Lower leg skin (tissue), 4 donors: ENCODE data around the gene TMEM214. TPM values are rescaled to one million over a fixed set of nuclear protein-coding genes. Genes with fewer than 3 reads are reported as not detected.

Source experiments
- DNase-seq, 2 donors: peaks; one replicate each; pipeline ENCODE4 v3.0.0-alpha.2; 2019; ENCODE audit warnings: low spot score in 2 of 2
- H3K4me3 ChIP-seq: fragments of 200-600 bp; sonication (generic); 2 replicates; pipeline ENCODE4 v1.5.1; 2017; ENCODE audit warnings: mild to moderate bottlenecking, low read depth; ENCODE audit not compliant: poor library complexity, severe bottlenecking
- CTCF ChIP-seq, 3 donors: fragments of 450-650 bp; IDR thresholded peaks; one replicate each; pipeline ENCODE4 v1.5.1; 2016; ENCODE audit warnings: antibody characterized with exemption in 3 of 3, mild to moderate bottlenecking in 3 of 3, moderate library complexity in 2 of 3
- POLR2A ChIP-seq, 2 donors: fragments of 450-650 bp; IDR thresholded peaks; one replicate each; pipeline ENCODE4 v1.6.1; 2016 to 2017; ENCODE audit warnings: antibody characterized with exemption in 2 of 2, mild to moderate bottlenecking in 1 of 2, moderate library complexity in 1 of 2
- WGBS, 2 donors: methylation state at CpG; one replicate each; pipeline ENCODE4 v1.1.5; 2018; 5-methylcytosine and 5-hydroxymethylcytosine counted together
- intact Hi-C: fragments of 100-400 bp; cut with DNase I; formaldehyde crosslinking; loops from one replicate; pipeline ENCODE4 v1.15.0; 2023; ENCODE audit warnings: low total_unique reads
- total RNA-seq, 4 donors: library from RNA; depleted of rRNA; stranded (reverse); fragments of >200 nt; gene quantifications; one replicate each; pipeline ENCODE4 v1.1.0, GENCODE V29; 2016

The TMEM214 gene
- total RNA-seq, 4 donors from 2014 or later = 30.3 to 43.9 (median 32.0) TPM

- no peak overlapping the region for H3K4me3 ChIP-seq
- TF ChIP-seq POLR2A (IDR thresholded peaks at IDR 0.05) (no peak), CTCF (IDR thresholded peaks at IDR 0.05) (no peak)
- intact Hi-C loops = no loop called here
- DNase-seq = no peak
- WGBS, 2 donors = 86 to 90% methylated on average over 12 of the region's 12 CpGs
Observed at GRCh38 chr2:27024812-27025211, 8.0 kb upstream of the TMEM214 start.

- intact Hi-C loops = no loop called here
- no peak for TF ChIP-seq CTCF (IDR thresholded peaks at IDR 0.05)
- TF ChIP-seq POLR2A (IDR thresholded peaks at IDR 0.05) = no peak
- no peak overlapping the region for H3K4me3 ChIP-seq
- no peak for DNase-seq
- 87 to 94% methylated on average over 13 of the region's 13 CpGs for WGBS, 2 donors
Observed at GRCh38 chr2:27025281-27025800, 7.4 kb upstream of the TMEM214 start.

- WGBS, 2 donors = 86 to 95% methylated on average over 23 to 24 of the region's 24 CpGs
- no peak for DNase-seq
Observed at GRCh38 chr2:27025861-27026851, 6.6 kb upstream of the TMEM214 start.

GRCh38 chr2:27027211-27027651, 5.5 kb upstream of the TMEM214 start:
- no peak overlapping the region for H3K4me3 ChIP-seq
- TF ChIP-seq CTCF (IDR thresholded peaks at IDR 0.05) (no peak), POLR2A (IDR thresholded peaks at IDR 0.05) (no peak)
- DNase-seq = no peak
- intact Hi-C loops = no loop called here
- WGBS, 2 donors = 91 to 92% methylated on average over 7 to 10 of the region's 10 CpGs

More at GRCh38 chr2:27025861-27026851, 6.6 kb upstream of the TMEM214 start:
- no peak overlapping the region for H3K4me3 ChIP-seq
- intact Hi-C loops = no loop called here
- TF ChIP-seq CTCF (IDR thresholded peaks at IDR 0.05) (no peak), POLR2A (IDR thresholded peaks at IDR 0.05) (no peak)

- intact Hi-C loops = no loop called here
- DNase-seq = no peak
- WGBS, 2 donors = 84 to 89% methylated on average over 2 of the region's 2 CpGs
- no peak overlapping the region for H3K4me3 ChIP-seq
- TF ChIP-seq POLR2A (IDR thresholded peaks at IDR 0.05) (no peak), CTCF (IDR thresholded peaks at IDR 0.05) (no peak)
Observed at GRCh38 chr2:27029051-27029450, 3.7 kb upstream of the TMEM214 start.
